HepG2 (cell line): ENCODE measurements around the gene CPT1C. TPM values are rescaled to one million over a fixed set of nuclear protein-coding genes. Genes with fewer than 3 reads are reported as not detected.
A peak's percentile ranks its signal among the peaks of the same experiment; 100 is the strongest.

Experiments used
- ATAC-seq: fragments of 200-7000 bp; cut with Tn5 transposase; 3 replicates; pipeline ENCODE4 v1.9.1; 2020; ENCODE audit warnings: mild to moderate bottlenecking, moderate library complexity
- BruUV-seq: library from RNA; stranded (reverse); fragments of 400-500 nt; replicated peaks from 2 replicates; lab custom pipeline; 2021; lab: Mats Ljungman, UMichigan
- CTCF ChIA-PET: fragments of 300-600 bp; formaldehyde crosslinking; extraction: SDS; loops from one replicate; lab custom pipeline; 2021; ENCODE audit warnings: low total read pairs, inconsistent platforms, low intra/inter-chr PET ratio; lab: Yijun Ruan, JAX
- POLR2A ChIA-PET: fragments of 350-600 bp; sonication (Branson Sonifier 250); formaldehyde crosslinking; loops from one replicate; lab custom pipeline; 2020; ENCODE audit warnings: antibody characterized with exemption, inconsistent platforms; lab: Yijun Ruan, JAX
- DNase-seq: peaks from one replicate; pipeline ENCODE4 v3.0.0-alpha.2; 2015; ENCODE audit warnings: low spot score
- FAIRE-seq: peaks from 3 replicates; lab custom pipeline; 2011; peaks lifted over from hg19 to GRCh38; lab: Jason Lieb, UNC
- H2AFZ ChIP-seq: one replicate; pipeline ENCODE4 v1.6.1; 2011; ENCODE audit warnings: low read length, inconsistent platforms
- H3K27ac ChIP-seq: fragments of 300-600 bp; 3 replicates; pipeline ENCODE4 v1.8.0; 2011; ENCODE audit warnings: mixed run types, mild to moderate bottlenecking, mixed read lengths, low read length, inconsistent platforms; ENCODE audit not compliant: insufficient read depth; ENCODE audit errors: extremely low read length
- H3K27me3 ChIP-seq, 2 experiments: fragments of 200-600 bp in 1 of 2; 2 replicates in 1 of 2; 3 replicates in 1 of 2; pipeline versions ENCODE4 v1.6.0 to v1.8.0; 2011; ENCODE audit warnings: low read length in 2 of 2, mild to moderate bottlenecking in 2 of 2, moderate library complexity in 2 of 2, inconsistent platforms in 1 of 2; ENCODE audit not compliant: insufficient read depth in 2 of 2, control insufficient read depth in 1 of 2
- H3K36me3 ChIP-seq, 2 experiments: fragments of 200-600 bp in 1 of 2; replicated peaks in 1 of 2; 2 replicates in 1 of 2; 3 replicates in 1 of 2; pipeline versions ENCODE4 v1.5.1 to v1.8.0; 2011; ENCODE audit warnings: low read length in 2 of 2, inconsistent platforms in 1 of 2; ENCODE audit not compliant: insufficient read depth in 2 of 2, control insufficient read depth in 1 of 2
- H3K4me1 ChIP-seq: 2 replicates; pipeline ENCODE4 v1.5.1; 2012; ENCODE audit warnings: low read length, inconsistent platforms; ENCODE audit not compliant: insufficient read depth
- H3K4me2 ChIP-seq: 2 replicates; pipeline ENCODE4 v1.6.0; 2011; ENCODE audit warnings: low read depth, low read length, inconsistent platforms
- H3K4me3 ChIP-seq, 3 experiments: fragments of 200-600 bp in 1 of 3; sonication (generic), shearing (Covaris generic) in 1 of 3; replicated peaks in 1 of 3; 2 replicates each; pipeline ENCODE4 v1.5.1; 2011 to 2016; ENCODE audit warnings: low read length in 3 of 3, inconsistent platforms in 2 of 3, low read depth in 2 of 3, mild to moderate bottlenecking in 2 of 3, control low read depth in 1 of 3, mixed read lengths in 1 of 3; ENCODE audit not compliant: insufficient read depth in 1 of 3
- H3K79me2 ChIP-seq: one replicate; pipeline ENCODE4 v1.6.1; 2011; ENCODE audit warnings: low read length, inconsistent platforms; ENCODE audit not compliant: insufficient read depth
- H3K9ac ChIP-seq: 2 replicates; pipeline ENCODE4 v1.6.0; 2011; ENCODE audit warnings: mild to moderate bottlenecking, low read depth, low read length, inconsistent platforms; ENCODE audit not compliant: insufficient read depth
- H3K9me3 ChIP-seq: 2 replicates; pipeline ENCODE4 v1.5.1; 2012; ENCODE audit warnings: mild to moderate bottlenecking, low read length
- H4K20me1 ChIP-seq: 2 replicates; pipeline ENCODE4 v1.6.0; 2011; ENCODE audit warnings: inconsistent platforms, mild to moderate bottlenecking, low read length, moderate library complexity; ENCODE audit not compliant: insufficient read depth
- PRDM10 ChIP-seq: sonication (generic); formaldehyde crosslinking; IDR thresholded peaks from 2 replicates; pipeline ENCODE4 v1.4.0; 2020; ENCODE audit warnings: low read depth, missing genetic modification reagents
- RAD21 ChIP-seq: fragments of 450-650 bp; formaldehyde crosslinking; IDR thresholded peaks from 2 replicates; pipeline ENCODE4 v1.5.0; 2020; ENCODE audit warnings: mild to moderate bottlenecking
- WGBS: methylation state at CpG from one replicate; pipeline ENCODE4 v1.1.6; 2017; ENCODE audit warnings: low lambda C conversion rate; 5-methylcytosine and 5-hydroxymethylcytosine counted together
- in situ Hi-C: cut with HindIII; loops from 2 replicates; pipeline ENCODE4 v1.10.0; 2017; ENCODE audit warnings: low pct_unique_long_range_greater_than_20kb; ENCODE audit not compliant: extremely low pct_ligation_motif_present
- intact Hi-C: fragments of 100-400 bp; cut with micrococcal nuclease; formaldehyde crosslinking; loops from one replicate; pipeline ENCODE4 v1.10.0; 2022; ENCODE audit not compliant: unreplicated experiment
- microRNA-seq: library from miRNA; unstranded; fragments of <30 nt; microRNA quantifications from one replicate; pipeline ENCODE4, GENCODE V29; 2020
- polyA plus RNA-seq, 8 experiments: library from polyadenylated mRNA; depleted of rRNA in 3 of 8; stranded (reverse) in 7 of 8; unstranded in 1 of 8; fragments of >200 nt; fragmentation: Illumina TruSeq in 4 of 8; extraction: Trizol in 4 of 8; gene quantifications; 2 replicates each; pipeline versions ENCODE4 v1.2.1 to v1.2.3, GENCODE V29; 2011 to 2016; ENCODE audit warnings: low read depth in 4 of 8, missing spikeins in 1 of 8, mixed read lengths in 1 of 8; ENCODE audit not compliant: insufficient read depth in 1 of 8
- small RNA-seq, 3 experiments: library from RNA; depleted of rRNA; stranded (forward); fragments of <200 nt; gene quantifications; one replicate each; pipeline ENCODE3, GENCODE V24; 2012; ENCODE audit warnings: low read depth in 2 of 3, low replicate concordance in 1 of 3; ENCODE audit not compliant: insufficient read length in 3 of 3, insufficient read depth in 2 of 3
- total RNA-seq, 5 experiments: library from RNA; depleted of rRNA; stranded (reverse); fragments of >200 nt; fragmentation: Illumina TruSeq; extraction: Trizol; gene quantifications; 2 replicates each; pipeline ENCODE4 v1.2.3, GENCODE V29; 2016; ENCODE audit warnings: low read depth in 1 of 5

Gene CPT1C
- total and polyA plus RNA-seq, 2 of the 13 experiments (the other 11 are each of a cell fraction or from before 2014, with no cell fraction given), result 0.18 TPM; not detected in 1

GRCh38 chr19:49763230-49763629 is 72.3 kb downstream of the CPT1C start, which contains the start of gene TSKS:
TSKS (minus strand) TSS chr19:49763306; CDS start chr19:49763247, 59 bp downstream.
- Histone ChIP-seq H3K9me3 (no peaks in the 10 kb centered on the region), H3K4me1 (peaks cover 38% of the 10 kb centered on the region), H2AFZ (no peak within 1 kb of the TSS), H4K20me1 (no peaks in the 10 kb centered on the region), H3K4me2 (peak within 1 kb of the TSS; percentile 23; the same call in 1 of the 2 replicates), H3K4me3 (no peak within 1 kb of the TSS), H3K9ac (no peak within 1 kb of the TSS), H3K27ac (no peak within 1 kb of the TSS), H3K27me3 (no peaks in the 10 kb centered on the region; a peak in 1 of 5 replicates)
- CTCF ChIA-PET, result no interaction called here
- BruUV-seq, result no TSS peak
- no peak for DNase-seq
- TF ChIP-seq PRDM10 (CRISPR knock-in tag), result peak; percentile 47; the same call in 1 of the 2 replicates
- TF ChIP-seq RAD21 (CRISPR knock-in tag), result no peak
- TF ChIP-seq, all 625 proteins: peak for 1
- peaks cover 12% of the 10 kb centered on the region for H3K79me2 ChIP-seq
- POLR2A ChIA-PET, result no interaction called here
- ATAC-seq, result no peak
- WGBS, result 55% methylated on average over 3 of the region's 6 CpGs
- no peak for FAIRE-seq
- intact Hi-C loops, result loop anchor here (10.0 kb wide), 1 partner anchor 52 kb away; the partner anchor contains the start of genes FUZ and MED25
- in situ Hi-C loops, result no loop called here
- no peaks in the 10 kb centered on the region for H3K36me3 ChIP-seq

Small RNA genes lying within 50 kb of the gene (microRNA-seq; reads per million reads assigned to microRNA genes)
- gene MIR5088, result not detected

Small RNA genes lying within 50 kb of the gene (small RNA-seq; reads per million reads assigned to genes)
- 0 reads per million in 3 experiments for gene MIR5088

Other genes with a start within 250 kb of the CPT1C start
- gene SLC17A7, start 249.6 kb upstream of the CPT1C start, total RNA-seq (2016; rRNA removed; fragmentation: Illumina TruSeq; extraction: Trizol), result not detected in 2 replicates
- gene SLC17A7, start 249.6 kb upstream of the CPT1C start, polyA plus RNA-seq (2011; rRNA removed), result 0.32 and 0.37 TPM in 2 replicates
- gene PIH1D1, start 239.3 kb upstream of the CPT1C start, total RNA-seq (2016; rRNA removed; fragmentation: Illumina TruSeq; extraction: Trizol), result 94.9 and 110 TPM in 2 replicates
- gene PIH1D1, start 239.3 kb upstream of the CPT1C start, polyA plus RNA-seq (2011; rRNA removed), result 126 and 137 TPM in 2 replicates
- 29.6 and 34.9 TPM in 2 replicates for gene ALDH16A1, start 237.9 kb upstream of the CPT1C start, total RNA-seq (2016; rRNA removed; fragmentation: Illumina TruSeq; extraction: Trizol)
- 8.4 and 9.2 TPM in 2 replicates for gene ALDH16A1, start 237.9 kb upstream of the CPT1C start, polyA plus RNA-seq (2011; rRNA removed)
- gene FLT3LG, start 216.9 kb upstream of the CPT1C start, total RNA-seq (2016; rRNA removed; fragmentation: Illumina TruSeq; extraction: Trizol), result 0.58 and 1.5 TPM in 2 replicates
- 2.6 and 3.0 TPM in 2 replicates for gene FLT3LG, start 216.9 kb upstream of the CPT1C start, polyA plus RNA-seq (2011; rRNA removed)
- 2,601 and 3,137 TPM in 2 replicates for gene RPL13A, start 203.5 kb upstream of the CPT1C start, total RNA-seq (2016; rRNA removed; fragmentation: Illumina TruSeq; extraction: Trizol)
- 3,407 and 3,954 TPM in 2 replicates for gene RPL13A, start 203.5 kb upstream of the CPT1C start, polyA plus RNA-seq (2011; rRNA removed)
- gene RPS11, start 194.7 kb upstream of the CPT1C start, total RNA-seq (2016; rRNA removed; fragmentation: Illumina TruSeq; extraction: Trizol), result 2,345 and 2,734 TPM in 2 replicates
- gene RPS11, start 194.7 kb upstream of the CPT1C start, polyA plus RNA-seq (2011; rRNA removed), result 2,839 and 2,896 TPM in 2 replicates
- 124 and 225 TPM in 2 replicates for gene FCGRT, start 178.5 kb upstream of the CPT1C start, total RNA-seq (2016; rRNA removed; fragmentation: Illumina TruSeq; extraction: Trizol)
- 121 and 149 TPM in 2 replicates for gene FCGRT, start 178.5 kb upstream of the CPT1C start, polyA plus RNA-seq (2011; rRNA removed)
- 1.7 and 10.1 TPM in 2 replicates for gene RCN3, start 163.1 kb upstream of the CPT1C start, total RNA-seq (2016; rRNA removed; fragmentation: Illumina TruSeq; extraction: Trizol)
- gene RCN3, start 163.1 kb upstream of the CPT1C start, polyA plus RNA-seq (2011; rRNA removed), result 3.0 and 3.3 TPM in 2 replicates
- gene NOSIP, start 110.6 kb upstream of the CPT1C start, total RNA-seq (2016; rRNA removed; fragmentation: Illumina TruSeq; extraction: Trizol), result 78.0 and 81.4 TPM in 2 replicates
- gene NOSIP, start 110.6 kb upstream of the CPT1C start, polyA plus RNA-seq (2011; rRNA removed), result 54.3 and 58.4 TPM in 2 replicates
- gene PRRG2, start 109.8 kb upstream of the CPT1C start, total RNA-seq (2016; rRNA removed; fragmentation: Illumina TruSeq; extraction: Trizol), result 0.51 and 0.82 TPM in 2 replicates
- gene PRRG2, start 109.8 kb upstream of the CPT1C start, polyA plus RNA-seq (2011; rRNA removed), result 0.64 and 0.66 TPM in 2 replicates
- gene PRR12, start 99.9 kb upstream of the CPT1C start, total RNA-seq (2016; rRNA removed; fragmentation: Illumina TruSeq; extraction: Trizol), result 1.5 and 1.6 TPM in 2 replicates
- 0.62 and 0.74 TPM in 2 replicates for gene PRR12, start 99.9 kb upstream of the CPT1C start, polyA plus RNA-seq (2011; rRNA removed)
- 0.79 and 1.5 TPM in 2 replicates for gene RRAS, start 51.0 kb upstream of the CPT1C start, total RNA-seq (2016; rRNA removed; fragmentation: Illumina TruSeq; extraction: Trizol)
- gene RRAS, start 51.0 kb upstream of the CPT1C start, polyA plus RNA-seq (2011; rRNA removed), result 12.0 and 13.5 TPM in 2 replicates
- gene SCAF1, start 48.9 kb upstream of the CPT1C start, total RNA-seq (2016; rRNA removed; fragmentation: Illumina TruSeq; extraction: Trizol), result 4.8 and 6.1 TPM in 2 replicates
- 3.3 and 4.3 TPM in 2 replicates for gene SCAF1, start 48.9 kb upstream of the CPT1C start, polyA plus RNA-seq (2011; rRNA removed)
- gene IRF3, start 25.3 kb upstream of the CPT1C start, total RNA-seq (2016; rRNA removed; fragmentation: Illumina TruSeq; extraction: Trizol), result 61.0 and 65.5 TPM in 2 replicates
- 61.9 and 66.2 TPM in 2 replicates for gene IRF3, start 25.3 kb upstream of the CPT1C start, polyA plus RNA-seq (2011; rRNA removed)
- 32.6 and 40.8 TPM in 2 replicates for gene BCL2L12, start 25.2 kb upstream of the CPT1C start, total RNA-seq (2016; rRNA removed; fragmentation: Illumina TruSeq; extraction: Trizol)
- 25.9 and 26.8 TPM in 2 replicates for gene BCL2L12, start 25.2 kb upstream of the CPT1C start, polyA plus RNA-seq (2011; rRNA removed)
- gene PRMT1, start 13.8 kb upstream of the CPT1C start, total RNA-seq (2016; rRNA removed; fragmentation: Illumina TruSeq; extraction: Trizol), result 324 and 372 TPM in 2 replicates
- 374 and 400 TPM in 2 replicates for gene PRMT1, start 13.8 kb upstream of the CPT1C start, polyA plus RNA-seq (2011; rRNA removed)
- 1.1 and 2.7 TPM in 2 replicates for gene ADM5, start 1.5 kb upstream of the CPT1C start, total RNA-seq (2016; rRNA removed; fragmentation: Illumina TruSeq; extraction: Trizol)
- gene ADM5, start 1.5 kb upstream of the CPT1C start, polyA plus RNA-seq (2011; rRNA removed), result 4.1 and 4.7 TPM in 2 replicates
- not detected in 2 replicates for gene TSKS, start 72.2 kb downstream of the CPT1C start, total RNA-seq (2016; rRNA removed; fragmentation: Illumina TruSeq; extraction: Trizol)
- gene TSKS, start 72.2 kb downstream of the CPT1C start, polyA plus RNA-seq (2011; rRNA removed), result 0.03 and 0.21 TPM in 2 replicates
- 21.8 and 22.7 TPM in 2 replicates for gene AP2A1, start 75.9 kb downstream of the CPT1C start, total RNA-seq (2016; rRNA removed; fragmentation: Illumina TruSeq; extraction: Trizol)
- gene AP2A1, start 75.9 kb downstream of the CPT1C start, polyA plus RNA-seq (2011; rRNA removed), result 39.7 and 49.9 TPM in 2 replicates
- not detected in 2 replicates for gene FUZ, start 122.2 kb downstream of the CPT1C start, total RNA-seq (2016; rRNA removed; fragmentation: Illumina TruSeq; extraction: Trizol)
- gene FUZ, start 122.2 kb downstream of the CPT1C start, polyA plus RNA-seq (2011; rRNA removed), result 0.07 and 0.08 TPM in 2 replicates
- gene MED25, start 127.2 kb downstream of the CPT1C start, total RNA-seq (2016; rRNA removed; fragmentation: Illumina TruSeq; extraction: Trizol), result 11.1 and 11.3 TPM in 2 replicates
- gene MED25, start 127.2 kb downstream of the CPT1C start, polyA plus RNA-seq (2011; rRNA removed), result 13.3 and 15.1 TPM in 2 replicates
- 59.4 and 68.5 TPM in 2 replicates for gene PTOV1, start 160.0 kb downstream of the CPT1C start, total RNA-seq (2016; rRNA removed; fragmentation: Illumina TruSeq; extraction: Trizol)
- gene PTOV1, start 160.0 kb downstream of the CPT1C start, polyA plus RNA-seq (2011; rRNA removed), result 63.5 and 77.7 TPM in 2 replicates
- 12.5 and 27.1 TPM in 2 replicates for gene PNKP, start 176.5 kb downstream of the CPT1C start, total RNA-seq (2016; rRNA removed; fragmentation: Illumina TruSeq; extraction: Trizol)
- 12.7 and 17.0 TPM in 2 replicates for gene PNKP, start 176.5 kb downstream of the CPT1C start, polyA plus RNA-seq (2011; rRNA removed)
- 10.9 and 13.5 TPM in 2 replicates for gene AKT1S1, start 186.2 kb downstream of the CPT1C start, total RNA-seq (2016; rRNA removed; fragmentation: Illumina TruSeq; extraction: Trizol)
- gene AKT1S1, start 186.2 kb downstream of the CPT1C start, polyA plus RNA-seq (2011; rRNA removed), result 27.8 and 30.0 TPM in 2 replicates
- 3.6 and 9.7 TPM in 2 replicates for gene TBC1D17, start 186.6 kb downstream of the CPT1C start, total RNA-seq (2016; rRNA removed; fragmentation: Illumina TruSeq; extraction: Trizol)
- 16.9 and 21.6 TPM in 2 replicates for gene TBC1D17, start 186.6 kb downstream of the CPT1C start, polyA plus RNA-seq (2011; rRNA removed)
- gene IL4I1, start 205.8 kb downstream of the CPT1C start, total RNA-seq (2016; rRNA removed; fragmentation: Illumina TruSeq; extraction: Trizol), result not detected in 2 replicates
- not detected in 2 replicates for gene IL4I1, start 205.8 kb downstream of the CPT1C start, polyA plus RNA-seq (2011; rRNA removed)
- 9.7 and 10.3 TPM in 2 replicates for gene ATF5, start 238.1 kb downstream of the CPT1C start, total RNA-seq (2016; rRNA removed; fragmentation: Illumina TruSeq; extraction: Trizol)
- 4.9 and 5.2 TPM in 2 replicates for gene ATF5, start 238.1 kb downstream of the CPT1C start, polyA plus RNA-seq (2011; rRNA removed)
- gene NUP62, start 238.4 kb downstream of the CPT1C start, total RNA-seq (2016; rRNA removed; fragmentation: Illumina TruSeq; extraction: Trizol), result 41.5 and 42.1 TPM in 2 replicates
- 15.4 and 16.5 TPM in 2 replicates for gene NUP62, start 238.4 kb downstream of the CPT1C start, polyA plus RNA-seq (2011; rRNA removed)